ENCODE measurements around the gene TOM1L2.

Gene TOM1L2

DNA sequence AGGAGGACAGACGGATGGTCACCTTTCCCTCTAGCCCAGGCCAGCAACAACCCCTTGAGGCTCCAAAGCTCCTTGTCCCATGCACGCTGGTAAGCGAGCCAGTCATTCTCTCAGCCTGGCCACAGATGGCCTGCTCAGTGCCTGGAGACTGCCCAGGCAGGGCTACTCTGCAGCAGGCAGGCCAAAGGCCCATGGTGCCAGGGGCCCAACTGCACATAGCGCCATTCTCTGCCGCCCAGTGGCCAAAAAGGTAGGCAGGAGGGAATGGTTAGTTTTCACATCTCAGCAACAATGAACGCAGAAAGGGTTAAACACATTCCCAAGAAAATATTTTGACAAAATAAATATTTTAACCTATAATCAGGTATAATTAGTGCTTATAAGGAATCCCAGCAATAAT is 127.7 kb downstream of the TOM1L2 start:
- no peak for DNase-seq

DNA sequence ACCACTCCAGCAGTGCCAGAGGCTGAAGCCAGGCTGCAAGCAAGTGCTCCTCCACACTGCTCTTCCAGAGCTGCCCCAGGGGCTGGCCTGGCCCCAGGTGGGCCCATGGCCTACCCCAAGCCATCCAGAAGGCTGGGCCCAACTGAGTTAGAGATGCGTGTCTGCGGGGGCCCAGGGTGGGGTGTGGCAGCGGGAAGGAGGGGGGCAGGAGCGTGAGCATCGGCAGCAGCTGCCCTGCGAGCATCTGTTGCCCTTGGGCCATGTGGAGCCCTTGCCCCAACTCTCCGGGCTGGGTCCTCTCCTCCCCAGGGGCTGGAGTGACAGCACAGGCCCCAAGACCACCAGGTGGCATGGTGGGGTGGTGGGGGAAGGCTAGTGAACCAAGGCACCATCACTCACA is 128.1 kb downstream of the TOM1L2 start:
- DNase-seq: no peak

DNA sequence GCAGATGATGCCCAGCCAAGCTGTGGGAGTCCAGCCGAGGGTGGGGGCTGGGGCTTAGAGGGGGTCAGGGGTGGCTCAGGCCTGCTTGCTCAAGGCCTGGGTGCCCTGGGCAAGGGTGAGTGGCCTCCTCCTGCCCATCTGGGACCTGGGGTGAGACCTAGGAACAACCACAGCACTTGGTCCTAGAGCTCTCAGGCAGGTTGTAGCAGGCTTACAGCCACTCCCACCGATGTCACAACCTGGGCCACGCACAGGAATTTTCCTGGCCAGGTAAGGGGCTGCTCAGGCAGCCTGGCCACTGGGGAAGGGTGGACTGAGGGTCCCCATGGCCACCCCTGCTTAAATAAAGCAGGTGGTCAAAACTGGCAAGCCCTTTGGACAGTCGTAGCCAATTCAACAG is 129.1 kb downstream of the TOM1L2 start:
- DNase-seq: no peak

DNA sequence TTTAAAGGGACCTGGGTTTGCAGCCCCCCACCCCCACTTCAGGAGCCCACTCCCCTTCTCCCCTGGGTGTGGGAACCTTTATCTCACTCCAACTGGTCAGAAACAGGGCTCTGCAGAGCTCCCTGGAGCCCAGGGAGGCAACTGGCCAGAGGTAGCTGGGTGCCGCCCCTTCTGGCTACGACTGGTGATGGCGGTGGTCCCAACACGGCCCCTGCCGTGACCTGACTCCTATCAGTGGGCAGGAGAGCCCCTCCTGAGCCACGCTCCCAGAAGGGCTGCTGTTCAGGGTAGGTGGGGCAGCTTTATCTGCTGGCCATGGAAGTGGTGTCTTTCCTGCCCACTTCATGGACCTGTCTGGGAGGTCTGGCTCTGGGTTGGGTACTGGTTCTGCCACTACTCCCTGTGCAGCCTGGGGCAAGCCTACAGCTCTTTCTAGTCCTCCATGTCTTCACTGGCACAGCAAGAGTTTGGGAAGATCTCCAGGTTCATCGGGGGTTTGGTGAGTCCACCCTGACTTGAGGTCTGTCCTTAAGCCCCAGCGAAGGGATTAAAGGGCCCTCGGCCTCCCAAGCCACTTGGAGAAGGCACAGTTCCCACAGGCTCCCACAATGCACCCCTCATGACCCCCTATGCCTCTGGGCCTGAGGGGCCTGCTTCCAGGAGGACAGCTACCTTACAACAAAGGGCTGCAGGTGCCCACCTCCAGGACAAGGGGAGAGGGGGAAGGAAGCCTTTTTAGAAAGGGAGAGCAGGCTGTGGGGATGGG is 129.9 kb downstream of the TOM1L2 start:
- no peak for DNase-seq

GRCh38 chr17:17841601-17842025 is 130.6 kb downstream of the TOM1L2 start:
- DNase-seq: no peak

DNA sequence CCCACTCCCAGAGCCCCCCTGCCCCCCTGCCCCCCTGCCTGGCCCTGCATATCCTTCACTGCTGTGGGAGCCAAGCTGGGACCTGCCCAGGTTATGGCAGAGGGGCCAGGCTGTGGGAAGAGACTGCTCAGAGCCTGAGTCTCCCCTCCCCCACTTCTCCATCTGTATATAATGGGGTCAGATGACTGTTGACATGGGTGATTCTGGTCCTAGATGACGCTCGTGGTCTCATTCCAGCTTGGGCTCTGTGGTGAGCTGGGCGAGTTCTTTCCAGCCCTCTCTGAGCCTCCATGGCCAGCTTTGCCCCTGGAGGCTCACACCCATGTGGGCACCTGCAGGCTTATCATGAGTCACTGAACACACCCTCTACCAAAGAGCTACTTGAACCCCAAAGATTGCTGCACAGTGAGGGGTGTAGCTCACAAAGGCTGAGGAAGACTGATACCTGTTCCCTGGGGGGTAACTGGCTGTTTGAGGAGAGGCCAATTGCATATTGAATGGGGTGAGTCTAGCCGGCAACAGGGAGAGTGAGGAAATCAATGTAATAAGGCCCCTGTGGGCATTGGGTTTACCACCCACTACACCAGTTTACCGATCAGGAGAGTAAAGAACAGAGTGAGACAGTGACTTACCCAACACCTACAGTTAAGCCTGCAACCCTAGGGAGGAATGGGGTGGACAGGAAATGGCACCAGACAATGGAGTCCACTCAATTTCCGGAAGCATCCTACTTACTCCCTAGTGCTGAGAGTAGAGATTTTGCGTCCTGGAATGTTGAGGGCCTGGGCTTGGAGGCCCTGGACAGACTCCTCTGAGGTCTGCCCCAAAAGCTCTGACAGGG is 131.2 kb downstream of the TOM1L2 start:
- no peak for DNase-seq

DNA sequence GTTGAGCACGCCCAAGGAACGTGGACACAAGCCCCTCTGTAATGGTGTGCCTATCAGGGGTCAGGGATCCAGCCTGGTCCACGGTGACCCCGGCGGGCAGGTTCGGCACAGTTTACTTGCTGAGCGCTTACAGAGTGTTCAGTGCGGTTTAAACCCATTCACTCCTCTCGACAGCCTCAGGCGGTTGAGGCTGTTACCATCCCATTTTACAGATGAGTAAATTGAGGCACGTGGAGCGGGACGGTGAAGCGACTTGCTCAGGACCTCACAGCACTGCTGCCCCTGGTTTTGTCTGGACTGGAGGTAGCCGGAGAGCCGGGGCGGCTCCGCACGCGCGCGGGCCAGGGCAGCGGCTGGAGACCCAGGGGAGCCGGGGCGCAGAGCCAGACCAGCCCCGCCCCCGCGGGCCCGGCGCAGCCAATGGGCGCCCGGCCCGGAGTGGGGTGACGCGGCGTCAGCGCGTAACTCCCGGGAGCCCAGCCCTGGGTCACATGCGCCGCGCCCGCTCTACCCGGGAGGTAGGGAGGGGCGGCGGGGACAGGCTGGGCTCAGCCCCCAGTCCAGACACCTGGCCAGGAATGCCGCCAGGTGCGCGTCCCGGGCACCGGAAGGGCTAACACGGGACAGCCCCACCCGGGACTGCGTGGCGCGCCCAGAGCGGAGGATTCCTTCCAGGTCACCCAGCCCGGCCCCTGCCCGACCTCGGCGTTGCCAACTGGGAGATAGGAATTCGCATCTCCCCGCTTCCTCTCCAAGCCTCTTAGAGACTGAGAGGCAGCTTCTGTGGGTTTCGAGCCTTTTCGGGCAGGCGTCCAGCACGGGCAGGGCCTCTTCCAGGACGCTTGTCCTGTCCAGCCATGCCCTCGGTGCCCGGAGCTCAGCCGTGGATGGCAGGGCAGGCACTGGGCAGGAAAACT is 132.2 kb downstream of the TOM1L2 start:
- DNase-seq: peak; percentile 86

GRCh38 chr17:17837966-17838962 is 133.9 kb downstream of the TOM1L2 start:
- no peak for DNase-seq

DNA sequence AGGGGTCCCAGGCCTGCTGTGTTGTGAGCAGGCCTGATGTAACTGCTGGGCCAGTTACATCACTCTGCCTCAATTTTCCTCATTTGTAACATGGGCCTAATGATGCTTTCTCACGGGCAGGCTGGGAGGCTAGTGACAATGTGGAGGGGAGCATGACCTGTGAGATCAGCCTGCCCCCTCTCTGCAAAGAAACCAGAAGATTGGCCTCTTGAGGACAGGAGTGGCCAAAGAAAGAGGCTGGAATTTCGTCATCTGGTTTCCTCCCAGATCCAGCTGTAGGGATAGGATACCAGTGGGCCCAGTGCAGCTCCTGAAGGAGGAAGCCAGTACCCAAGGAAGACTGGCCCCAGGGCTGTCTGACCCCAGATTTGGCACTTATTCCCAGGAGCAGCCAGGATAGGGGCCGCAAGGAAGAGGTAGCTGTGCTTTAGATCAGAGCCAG is 134.8 kb downstream of the TOM1L2 start:
- DNase-seq: no peak

DNA sequence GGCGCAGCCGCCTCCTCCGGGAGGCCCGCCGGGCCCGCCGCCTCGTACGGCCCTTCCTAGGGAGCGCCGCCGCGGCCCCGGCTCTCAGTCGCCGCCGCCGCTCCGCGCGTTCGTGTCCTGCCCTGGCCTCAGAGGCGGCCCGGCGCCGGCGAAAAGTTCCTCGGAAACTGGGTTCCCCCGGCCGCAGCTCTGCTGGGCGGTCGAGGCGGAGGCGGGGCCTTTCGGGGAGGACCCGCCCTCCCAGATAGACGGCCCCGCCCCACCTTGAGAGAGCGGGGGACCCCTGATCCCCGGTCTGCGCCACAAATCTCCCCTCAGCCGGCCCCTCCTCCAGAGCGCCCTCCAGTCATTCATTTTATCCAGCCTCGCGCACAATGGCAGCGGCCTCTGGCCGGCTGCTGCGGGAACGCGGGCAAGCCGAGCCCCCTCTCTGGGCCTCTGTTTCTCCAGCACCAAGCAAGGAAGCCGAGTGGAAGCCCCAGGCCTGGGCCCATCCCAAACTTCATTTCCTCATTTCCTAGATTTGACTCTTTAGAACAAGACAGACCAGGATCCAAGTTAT is 135.3 kb downstream of the TOM1L2 start, which contains the start of gene SREBF1:
SREBF1 (minus strand) TSS at position 169 of the 562 bp plus-strand sequence. CDS start 169 bp downstream, outside the sequence.
- DNase-seq: peak; percentile 85

GRCh38 chr17:17836250-17836817 is 135.9 kb downstream of the TOM1L2 start:
- DNase-seq: peak; percentile 100

DNA sequence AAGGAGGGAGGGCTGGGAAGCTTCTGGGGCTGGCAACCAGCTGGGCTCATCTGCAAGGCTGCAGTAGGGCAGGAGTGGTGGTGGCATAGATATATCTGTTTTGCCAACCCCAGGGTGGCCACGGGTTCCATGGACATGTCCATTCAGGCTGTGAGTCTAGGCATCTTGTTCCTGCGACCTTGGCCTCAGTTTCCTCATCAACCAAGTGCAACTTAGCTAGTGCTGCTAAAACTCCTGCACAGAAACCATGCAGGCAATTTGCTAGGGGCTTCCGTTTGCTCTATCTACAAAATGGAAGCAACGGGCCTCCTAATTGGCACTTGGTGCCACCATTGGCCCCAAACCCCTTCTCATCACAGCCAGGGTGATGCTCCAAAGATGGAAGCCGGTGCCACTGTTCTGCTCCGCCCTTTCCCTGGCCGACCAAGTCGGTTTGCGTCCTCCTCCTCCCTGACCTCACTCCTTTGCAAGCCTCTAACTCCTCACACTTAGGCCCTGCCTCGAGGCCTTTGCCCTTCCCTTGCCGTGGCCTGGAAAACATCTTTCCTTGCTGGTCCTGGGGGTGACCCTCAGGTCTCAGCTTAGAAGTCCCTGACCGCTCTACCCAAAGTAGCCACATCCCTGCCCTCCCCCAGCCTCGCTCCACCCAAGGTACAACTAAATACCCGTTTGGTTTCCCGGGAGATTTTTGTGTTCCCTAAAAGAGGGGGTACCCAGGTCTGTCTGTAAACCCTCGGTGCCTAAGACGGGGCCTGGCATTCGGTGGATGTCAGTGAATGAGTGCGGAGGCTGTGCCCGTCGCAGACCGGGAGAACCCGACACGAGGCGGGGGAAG is 136.6 kb downstream of the TOM1L2 start:
- no peak for DNase-seq

GRCh38 chr17:17834974-17835373 is 137.2 kb downstream of the TOM1L2 start:
- no peak for DNase-seq

DNA sequence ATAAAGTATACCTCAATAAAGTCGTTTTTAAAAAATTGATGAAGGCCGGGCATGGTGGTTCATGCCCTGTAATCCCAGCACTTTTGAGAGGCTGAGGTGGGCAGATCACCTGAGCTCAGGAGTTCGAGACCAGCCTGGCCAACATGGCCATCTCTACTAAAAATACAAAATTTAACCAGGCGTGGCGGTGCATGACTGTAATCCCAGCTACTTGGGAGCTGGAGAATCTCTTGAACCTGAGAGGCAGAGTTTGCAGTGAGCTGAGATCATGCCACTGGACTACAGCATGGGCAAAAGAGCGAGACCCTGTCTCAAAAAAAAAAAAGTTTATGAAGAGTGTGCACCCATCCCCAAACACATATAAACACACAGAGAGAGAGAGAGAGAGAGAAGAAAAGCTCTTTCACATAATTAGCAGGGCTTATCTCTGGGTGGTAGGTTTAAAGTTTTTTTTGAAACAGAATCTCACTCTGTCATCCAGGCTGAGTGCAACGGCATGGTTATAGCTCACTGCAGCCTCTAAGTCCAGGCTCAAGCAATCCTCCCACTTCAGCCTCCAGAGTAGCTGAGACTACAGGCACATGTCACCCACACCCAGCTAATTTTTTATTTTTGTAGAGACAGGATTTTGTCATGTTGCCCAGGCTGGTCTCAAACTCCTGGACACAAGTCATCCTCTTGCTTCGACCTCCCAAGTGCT is 138.4 kb downstream of the TOM1L2 start:
- DNase-seq: no peak

DNA sequence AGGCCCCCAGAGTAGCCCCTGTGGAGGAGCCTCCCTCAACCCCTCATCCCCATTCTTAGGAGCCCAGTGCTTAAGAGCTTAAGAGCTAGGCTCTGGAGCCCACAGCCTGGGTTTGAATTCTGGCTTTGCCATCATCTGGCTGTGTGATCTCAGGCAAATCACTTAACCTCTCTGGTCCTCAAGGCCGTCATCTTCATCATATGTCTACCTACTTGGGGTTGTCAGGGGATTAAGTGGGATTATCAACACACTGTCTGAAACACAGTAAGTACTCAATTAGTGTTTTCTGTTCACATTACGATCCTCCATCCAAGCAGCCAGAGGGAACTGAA is 140.2 kb downstream of the TOM1L2 start:
- DNase-seq: no peak

GRCh38 chr17:17831208-17832031 is 140.8 kb downstream of the TOM1L2 start:
- no peak for DNase-seq

- DNase-seq: no peak
Observed at GRCh38 chr17:17830740-17831207, 141.4 kb downstream of the TOM1L2 start.

DNA sequence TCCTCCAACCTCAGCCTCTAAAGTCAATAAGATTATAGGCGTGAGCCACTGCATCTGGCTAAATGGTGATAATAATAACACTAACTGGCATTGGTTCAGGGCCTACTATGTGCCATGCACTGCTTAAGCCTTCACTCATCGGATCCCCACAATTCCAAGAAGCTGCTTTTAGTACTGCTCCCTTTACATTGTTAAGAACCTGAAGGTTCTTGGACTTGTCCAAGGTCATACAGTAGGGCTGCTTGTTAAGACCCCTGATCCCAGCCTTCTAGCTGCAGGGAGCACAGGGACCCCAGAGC is 142.0 kb downstream of the TOM1L2 start:
- no peak for DNase-seq

All from stimulated activated CD8-positive, alpha-beta memory T cell treated with anti-CD3 and anti-CD28 coated beads, Interleukin-4, amount 100 ng/mL, for 48 hours (primary cell).